NCI-H526 (cell line): ENCODE measurements around the gene SH3BP4.

Source experiments
- DNase-seq, 2 experiments: peaks; one replicate each; lab custom pipeline; 2025; lab: John Stamatoyannopoulos, UW

SH3BP4 gene

DNA sequence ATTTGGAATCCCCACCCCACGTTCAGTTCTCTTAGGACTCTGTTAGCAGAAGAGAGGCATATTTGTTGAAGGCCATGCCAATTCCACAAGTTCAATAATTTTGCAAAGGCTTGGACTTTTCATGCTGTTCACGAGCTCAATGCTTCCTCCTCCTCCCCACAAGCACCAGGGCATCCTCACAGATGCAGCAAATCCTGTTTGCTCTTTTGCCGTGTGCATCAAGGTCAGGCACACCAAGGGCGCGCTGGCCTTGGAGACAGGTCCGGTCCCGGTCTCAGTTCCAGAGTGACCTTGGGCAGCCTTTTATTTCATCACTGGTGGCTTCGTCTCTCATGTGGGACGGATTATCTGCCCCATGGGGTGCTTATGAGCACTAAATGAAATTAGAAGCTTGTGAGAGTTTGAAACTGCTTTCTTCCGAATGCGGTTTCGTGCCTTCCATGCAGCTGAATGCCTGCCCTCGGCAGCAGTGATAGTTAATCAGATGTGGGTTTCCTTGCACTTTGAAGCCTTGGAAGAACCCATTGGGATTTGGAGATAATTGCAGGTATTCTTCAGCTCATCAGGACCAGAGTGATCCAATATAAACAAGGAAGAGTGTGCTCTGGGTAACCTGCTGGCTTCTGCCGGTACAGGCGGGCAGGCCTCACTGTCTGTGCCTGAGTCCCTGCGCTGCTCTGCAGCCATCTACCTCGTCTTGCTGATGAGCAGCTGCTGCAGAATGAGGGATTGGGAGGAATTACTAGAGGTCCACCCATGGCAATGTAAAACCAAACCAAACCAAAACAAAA lies 140.8 kb downstream of the SH3BP4 start:
- no peak for DNase-seq

DNA sequence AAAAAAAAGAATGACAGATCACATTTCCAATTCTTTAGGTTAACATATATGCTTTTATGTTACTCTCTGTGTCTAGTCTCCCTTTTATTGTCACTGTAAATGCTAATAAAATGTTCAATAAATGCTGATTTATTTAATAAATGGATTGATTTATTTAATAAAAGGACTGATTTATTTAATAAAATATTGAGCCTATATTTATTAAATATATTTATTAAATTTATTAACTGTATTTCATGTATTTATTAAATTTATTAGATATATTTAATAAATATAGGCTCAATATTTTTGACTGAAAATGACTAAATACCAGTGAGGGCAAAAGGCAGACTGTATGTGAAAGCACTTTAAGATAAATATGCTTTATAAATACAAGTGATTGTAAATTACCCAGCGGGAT lies 142.6 kb downstream of the SH3BP4 start:
- DNase-seq: no peak

DNA sequence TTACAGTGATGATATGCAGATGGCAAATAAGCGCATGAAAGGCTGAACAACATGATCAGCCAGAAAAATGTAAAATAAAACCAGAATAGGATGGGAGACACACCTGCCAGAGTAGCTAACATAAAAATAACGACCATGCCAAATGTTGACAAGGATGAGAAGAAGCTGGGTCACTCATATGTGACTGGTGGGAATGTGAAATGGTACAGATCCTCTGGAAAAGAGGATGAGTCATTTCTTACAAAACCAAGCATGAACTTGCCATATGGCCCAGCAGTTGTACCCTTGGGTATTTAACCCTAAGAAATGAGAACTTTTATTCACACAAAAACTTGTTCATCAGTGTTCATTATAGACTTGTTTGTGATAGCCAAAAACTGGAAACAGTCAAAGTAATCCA lies 143.8 kb downstream of the SH3BP4 start:
- DNase-seq: no peak

DNA sequence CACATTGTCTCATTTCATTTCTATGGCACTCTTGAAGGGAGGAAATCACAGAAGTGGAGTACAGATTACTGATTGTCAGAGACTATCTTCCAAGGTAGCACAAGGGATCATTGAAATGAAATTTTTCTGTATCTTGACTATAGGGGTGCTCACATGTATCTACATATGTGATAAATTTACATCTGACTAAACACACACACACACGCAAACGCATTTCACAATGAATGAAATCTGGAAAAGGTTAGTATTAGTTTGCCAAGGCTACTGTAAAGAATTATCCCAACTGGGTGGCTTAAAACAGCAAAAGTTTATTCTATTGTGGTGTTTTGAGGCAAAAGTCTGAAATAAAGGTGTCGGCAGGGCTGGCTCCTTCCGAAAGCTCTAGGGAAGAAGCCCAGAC lies 144.6 kb downstream of the SH3BP4 start:
- DNase-seq: no peak

DNA sequence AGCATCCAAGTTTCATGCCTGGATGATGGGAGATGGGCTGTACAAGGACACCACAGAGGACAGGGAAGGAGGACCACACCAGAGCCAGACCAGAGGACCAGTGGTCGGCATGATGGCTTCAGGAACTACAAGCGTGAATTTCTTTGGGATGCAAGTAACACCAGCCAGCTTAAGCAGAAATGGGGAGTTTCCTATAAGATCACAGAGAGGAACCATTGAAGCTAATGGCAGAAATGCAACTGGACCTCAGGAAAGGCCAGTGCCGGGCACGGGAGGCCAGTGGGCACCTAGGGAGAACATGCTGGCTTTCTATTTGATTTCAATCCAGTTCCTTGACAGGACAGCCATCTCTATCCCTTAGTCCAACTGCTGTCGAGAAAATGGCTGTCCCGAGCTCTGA lies 145.4 kb downstream of the SH3BP4 start:
- no peak for DNase-seq

DNA sequence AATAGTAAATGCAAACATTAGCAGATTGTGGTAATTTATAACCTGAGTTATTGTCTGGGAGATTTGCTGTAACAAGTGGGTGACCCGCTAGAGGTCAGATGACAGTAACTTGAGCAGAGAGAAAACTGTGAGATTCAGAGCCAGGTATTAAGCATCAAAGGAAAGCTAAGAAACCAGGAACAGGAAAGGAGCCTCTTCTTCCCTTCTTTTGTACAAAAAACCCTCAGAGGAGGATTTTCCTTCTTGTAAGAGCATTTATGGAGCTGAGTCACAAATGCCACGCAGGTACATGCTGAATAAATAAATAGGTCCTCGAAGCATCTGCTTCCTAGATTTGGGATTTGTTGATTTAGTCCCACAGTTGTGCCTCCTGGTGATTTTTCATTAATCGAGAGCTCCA lies 146.5 kb downstream of the SH3BP4 start:
- DNase-seq: no peak

DNA sequence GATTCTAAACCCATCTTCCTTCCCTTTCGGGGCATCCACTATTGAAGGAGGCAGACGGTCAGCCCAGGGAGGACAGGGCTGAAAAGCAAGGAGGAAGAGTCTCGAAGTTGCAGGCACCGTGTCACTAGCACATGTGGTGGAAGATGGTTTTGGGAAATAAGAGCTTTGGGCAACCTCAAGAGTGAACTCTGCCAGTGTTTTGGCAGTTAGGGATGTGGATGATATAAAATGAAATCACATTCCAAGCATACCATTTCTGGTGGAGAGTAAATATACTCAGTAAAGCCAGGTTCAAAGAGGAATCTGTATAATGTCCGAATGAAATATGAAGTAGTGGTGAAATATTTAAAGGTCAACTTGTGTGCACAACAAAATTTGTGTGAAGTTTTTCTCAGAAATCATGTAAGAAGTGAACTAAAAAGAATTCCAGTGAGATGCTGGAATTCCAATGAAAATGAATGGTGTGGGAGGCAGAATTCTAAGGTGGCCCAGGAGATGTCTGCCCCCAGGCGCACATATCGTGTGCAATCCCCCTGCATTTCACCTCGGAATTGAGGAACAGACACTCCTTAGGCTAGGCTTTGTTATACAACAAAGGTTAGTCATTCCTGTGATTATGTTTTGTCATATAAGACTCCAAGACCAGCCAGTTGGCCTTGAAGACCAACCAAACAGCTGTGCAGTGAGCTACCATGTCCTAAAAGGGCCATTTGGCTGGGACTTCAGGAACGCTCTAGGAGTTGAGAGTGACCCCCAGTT lies 147.1 kb downstream of the SH3BP4 start:
- no peak for DNase-seq

DNA sequence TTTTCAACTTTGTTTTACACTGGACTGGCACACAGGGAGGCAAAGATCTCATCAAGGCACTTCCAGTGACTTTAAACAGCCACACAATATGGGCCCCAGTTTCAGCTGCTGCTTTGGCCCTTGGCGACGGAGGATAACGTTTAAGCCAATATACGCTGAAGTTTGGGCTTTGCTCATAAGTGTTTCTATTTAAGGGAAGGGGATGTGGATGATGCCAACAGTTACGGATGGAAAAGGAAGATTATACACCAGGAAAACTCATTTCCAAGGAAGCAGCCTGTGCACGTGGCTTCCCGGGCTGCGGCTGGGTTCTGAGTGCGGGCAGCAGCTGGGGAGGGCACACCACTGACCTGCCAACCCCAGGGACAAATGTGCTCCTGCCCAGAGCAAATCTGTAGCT lies 151.1 kb downstream of the SH3BP4 start:
- no peak for DNase-seq
